Measurements from ENCODE around the gene CCDC80. TPM values are rescaled to one million over a fixed set of nuclear protein-coding genes. Genes with fewer than 3 reads are reported as not detected.

The CCDC80 gene
- polyA plus RNA-seq (2012; ENCODE audit: insufficient read depth, insufficient read length), result not detected

- H3K4me3 ChIP-seq (ENCODE audit: low read length), result no peak within 1 kb of the TSS
- DNase-seq (ENCODE audit: low read depth, low spot score), result no peak
These were observed at the start of gene CCDC80 for GRCh38 chr3:112640930-112641801. TSS of gene CCDC80 (minus strand) at chr3:112641143. CDS start at chr3:112639905, 1,238 bp downstream.

- no peak for DNase-seq (ENCODE audit: low read depth, low spot score)
- no peak overlapping the region for H3K4me3 ChIP-seq (ENCODE audit: low read length)
These were observed 49.0 kb upstream of the CCDC80 start for GRCh38 chr3:112689989-112690388.

- no peak overlapping the region for H3K4me3 ChIP-seq (ENCODE audit: low read length)
- DNase-seq (ENCODE audit: low read depth, low spot score), result no peak
These were observed 48.4 kb upstream of the CCDC80 start for GRCh38 chr3:112689385-112689784.

GRCh38 chr3:112688819-112689218 lies 47.9 kb upstream of the CCDC80 start:
- DNase-seq (ENCODE audit: low read depth, low spot score), result no peak

GRCh38 chr3:112688085-112688769 lies 47.3 kb upstream of the CCDC80 start:
- DNase-seq (ENCODE audit: low read depth, low spot score), result no peak
- H3K4me3 ChIP-seq (ENCODE audit: low read length), result no peak overlapping the region

More at GRCh38 chr3:112688819-112689218, 47.9 kb upstream of the CCDC80 start:
- no peak overlapping the region for H3K4me3 ChIP-seq (ENCODE audit: low read length)

GRCh38 chr3:112687616-112688015 lies 46.7 kb upstream of the CCDC80 start:
- H3K4me3 ChIP-seq (ENCODE audit: low read length), result no peak overlapping the region

GRCh38 chr3:112687211-112687610 lies 46.3 kb upstream of the CCDC80 start:
- no peak for DNase-seq (ENCODE audit: low read depth, low spot score)
- no peak overlapping the region for H3K4me3 ChIP-seq (ENCODE audit: low read length)

More at GRCh38 chr3:112687616-112688015, 46.7 kb upstream of the CCDC80 start:
- no peak for DNase-seq (ENCODE audit: low read depth, low spot score)

GRCh38 chr3:112685956-112686799 lies 45.2 kb upstream of the CCDC80 start:
- no peak overlapping the region for H3K4me3 ChIP-seq (ENCODE audit: low read length)
- DNase-seq (ENCODE audit: low read depth, low spot score), result no peak

GRCh38 chr3:112685420-112685819 lies 44.5 kb upstream of the CCDC80 start:
- no peak overlapping the region for H3K4me3 ChIP-seq (ENCODE audit: low read length)
- DNase-seq (ENCODE audit: low read depth, low spot score), result no peak

- no peak overlapping the region for H3K4me3 ChIP-seq (ENCODE audit: low read length)
- no peak for DNase-seq (ENCODE audit: low read depth, low spot score)
These were observed 41.4 kb upstream of the CCDC80 start for GRCh38 chr3:112682361-112682760.

- H3K4me3 ChIP-seq (ENCODE audit: low read length), result no peak overlapping the region
- DNase-seq (ENCODE audit: low read depth, low spot score), result no peak
These were observed 40.9 kb upstream of the CCDC80 start for GRCh38 chr3:112681822-112682325.

GRCh38 chr3:112676659-112677234 lies 35.8 kb upstream of the CCDC80 start:
- no peak for DNase-seq (ENCODE audit: low read depth, low spot score)
- no peak overlapping the region for H3K4me3 ChIP-seq (ENCODE audit: low read length)

- H3K4me3 ChIP-seq (ENCODE audit: low read length), result no peak overlapping the region
- no peak for DNase-seq (ENCODE audit: low read depth, low spot score)
These were observed 35.1 kb upstream of the CCDC80 start for GRCh38 chr3:112675943-112676535.

- DNase-seq (ENCODE audit: low read depth, low spot score), result no peak
- H3K4me3 ChIP-seq (ENCODE audit: low read length), result no peak overlapping the region
These were observed 34.4 kb upstream of the CCDC80 start for GRCh38 chr3:112675349-112675748.

- H3K4me3 ChIP-seq (ENCODE audit: low read length), result no peak overlapping the region
- peak; percentile 32 for DNase-seq (ENCODE audit: low read depth, low spot score)
These were observed 32.0 kb upstream of the CCDC80 start for GRCh38 chr3:112672716-112673541.

- peak; percentile 54 for DNase-seq (ENCODE audit: low read depth, low spot score)
- H3K4me3 ChIP-seq (ENCODE audit: low read length), result no peak overlapping the region
These were observed 31.2 kb upstream of the CCDC80 start for GRCh38 chr3:112671930-112672715.

GRCh38 chr3:112670824-112671223 lies 29.9 kb upstream of the CCDC80 start:
- DNase-seq (ENCODE audit: low read depth, low spot score), result peak; percentile 19
- H3K4me3 ChIP-seq (ENCODE audit: low read length), result no peak overlapping the region

Measured in Jurkat, Clone E6-1 (cell line).